Fibroblast of pulmonary artery (primary cell): ENCODE measurements around the gene PGLYRP4.

Source experiments
- DNase-seq: peaks from one replicate; pipeline ENCODE4 v3.0.0-alpha.2; 2010; ENCODE audit warnings: low read depth
- H3K4me3 ChIP-seq: replicated peaks from 2 replicates; pipeline ENCODE4 v1.5.1; 2011; ENCODE audit warnings: low read depth, mild to moderate bottlenecking, control low read depth, low read length, moderate library complexity
- TF ChIP-seq, protein P1 (sequence below): IDR thresholded peaks from 2 replicates; pipeline ENCODE4 v1.5.1; 2011; ENCODE audit warnings: mild to moderate bottlenecking, control low read depth, low read length, inconsistent platforms; ENCODE audit errors: missing control alignments

The PGLYRP4 gene

DNA sequence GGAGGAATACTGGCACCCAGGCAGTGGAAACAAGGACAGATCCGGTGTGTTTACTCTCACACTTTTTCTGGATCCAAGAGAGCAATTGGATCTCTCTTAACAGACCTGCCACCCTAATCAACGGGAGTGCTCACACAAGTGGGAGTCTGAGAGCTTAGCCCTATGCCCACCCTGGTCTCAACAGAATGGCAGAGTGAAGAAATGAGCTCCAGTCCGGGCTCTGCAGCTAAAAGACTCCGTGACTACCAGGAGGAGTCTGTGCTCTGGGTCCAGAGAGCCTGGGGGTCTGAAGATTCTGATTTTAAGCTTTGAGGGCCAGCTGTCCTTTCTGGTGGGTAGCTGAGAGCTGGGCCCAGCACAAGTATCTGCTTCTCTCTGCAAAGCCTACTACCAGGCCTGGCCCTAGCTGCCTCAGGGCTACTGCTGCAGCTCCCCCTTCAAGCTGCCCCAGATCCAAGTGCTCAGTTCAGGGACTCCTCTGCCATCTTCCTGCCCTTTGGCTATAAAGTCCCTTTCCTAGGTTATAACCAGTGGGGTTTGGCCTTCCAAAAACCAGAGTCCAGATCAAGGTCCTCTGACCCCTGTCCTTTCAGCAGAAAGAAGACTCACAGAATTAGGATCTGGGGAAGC is 13.0 kb upstream of the PGLYRP4 start:
- DNase-seq = no peak
- TF ChIP-seq, protein P1, sequence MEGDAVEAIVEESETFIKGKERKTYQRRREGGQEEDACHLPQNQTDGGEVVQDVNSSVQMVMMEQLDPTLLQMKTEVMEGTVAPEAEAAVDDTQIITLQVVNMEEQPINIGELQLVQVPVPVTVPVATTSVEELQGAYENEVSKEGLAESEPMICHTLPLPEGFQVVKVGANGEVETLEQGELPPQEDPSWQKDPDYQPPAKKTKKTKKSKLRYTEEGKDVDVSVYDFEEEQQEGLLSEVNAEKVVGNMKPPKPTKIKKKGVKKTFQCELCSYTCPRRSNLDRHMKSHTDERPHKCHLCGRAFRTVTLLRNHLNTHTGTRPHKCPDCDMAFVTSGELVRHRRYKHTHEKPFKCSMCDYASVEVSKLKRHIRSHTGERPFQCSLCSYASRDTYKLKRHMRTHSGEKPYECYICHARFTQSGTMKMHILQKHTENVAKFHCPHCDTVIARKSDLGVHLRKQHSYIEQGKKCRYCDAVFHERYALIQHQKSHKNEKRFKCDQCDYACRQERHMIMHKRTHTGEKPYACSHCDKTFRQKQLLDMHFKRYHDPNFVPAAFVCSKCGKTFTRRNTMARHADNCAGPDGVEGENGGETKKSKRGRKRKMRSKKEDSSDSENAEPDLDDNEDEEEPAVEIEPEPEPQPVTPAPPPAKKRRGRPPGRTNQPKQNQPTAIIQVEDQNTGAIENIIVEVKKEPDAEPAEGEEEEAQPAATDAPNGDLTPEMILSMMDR = no peak
- no peak overlapping the region for H3K4me3 ChIP-seq

DNA sequence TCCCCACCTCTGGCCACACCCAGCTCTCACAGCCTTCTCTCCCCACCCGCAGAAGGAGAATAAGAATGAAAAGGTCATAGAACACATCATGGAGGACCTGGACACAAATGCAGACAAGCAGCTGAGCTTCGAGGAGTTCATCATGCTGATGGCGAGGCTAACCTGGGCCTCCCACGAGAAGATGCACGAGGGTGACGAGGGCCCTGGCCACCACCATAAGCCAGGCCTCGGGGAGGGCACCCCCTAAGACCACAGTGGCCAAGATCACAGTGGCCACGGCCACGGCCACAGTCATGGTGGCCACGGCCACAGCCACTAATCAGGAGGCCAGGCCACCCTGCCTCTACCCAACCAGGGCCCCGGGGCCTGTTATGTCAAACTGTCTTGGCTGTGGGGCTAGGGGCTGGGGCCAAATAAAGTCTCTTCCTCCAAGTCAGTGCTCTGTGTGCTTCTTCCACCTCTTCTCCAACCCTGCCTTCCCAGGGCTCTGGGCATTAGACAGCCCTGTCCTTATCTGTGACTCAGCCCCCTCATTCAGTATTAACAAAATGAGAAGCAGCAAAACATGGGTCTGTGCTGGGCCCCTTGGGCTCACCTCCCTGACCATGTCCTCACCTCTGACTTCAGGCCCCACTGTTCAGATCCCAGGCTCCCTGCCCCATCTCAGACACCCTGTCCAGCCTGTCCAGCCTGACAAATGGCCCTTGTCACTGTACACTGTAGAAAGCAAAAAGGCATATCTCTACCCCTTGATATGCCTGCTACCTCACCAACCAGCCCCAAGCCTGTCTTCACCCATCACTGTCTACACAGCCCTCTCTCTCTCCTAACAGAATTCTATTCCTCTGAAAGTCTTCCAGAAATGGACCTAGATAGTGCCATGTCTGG is 12.2 kb upstream of the PGLYRP4 start:
- no peak overlapping the region for H3K4me3 ChIP-seq
- TF ChIP-seq, protein P1 = no peak
- no peak for DNase-seq

DNA sequence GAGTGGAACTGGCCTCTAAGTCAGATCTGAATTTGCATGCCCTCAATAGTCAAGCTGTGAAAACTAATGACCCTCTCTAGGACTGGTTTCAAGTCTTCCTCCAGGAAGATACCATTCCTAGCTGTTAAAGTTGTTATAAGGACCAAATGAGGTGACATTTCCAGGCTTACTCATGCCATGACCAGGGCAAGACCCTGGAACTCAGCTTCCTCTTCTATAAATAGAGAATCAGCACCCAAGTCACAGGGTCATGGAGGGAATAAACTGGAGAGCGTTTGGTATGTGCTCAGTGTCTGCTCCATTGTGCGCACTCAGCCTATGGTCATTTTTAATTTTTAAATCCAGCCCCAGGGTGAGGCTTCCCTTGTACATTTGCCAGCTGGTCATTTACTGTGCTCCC is 11.5 kb upstream of the PGLYRP4 start:
- TF ChIP-seq, protein P1 = no peak
- no peak for DNase-seq
- no peak overlapping the region for H3K4me3 ChIP-seq

DNA sequence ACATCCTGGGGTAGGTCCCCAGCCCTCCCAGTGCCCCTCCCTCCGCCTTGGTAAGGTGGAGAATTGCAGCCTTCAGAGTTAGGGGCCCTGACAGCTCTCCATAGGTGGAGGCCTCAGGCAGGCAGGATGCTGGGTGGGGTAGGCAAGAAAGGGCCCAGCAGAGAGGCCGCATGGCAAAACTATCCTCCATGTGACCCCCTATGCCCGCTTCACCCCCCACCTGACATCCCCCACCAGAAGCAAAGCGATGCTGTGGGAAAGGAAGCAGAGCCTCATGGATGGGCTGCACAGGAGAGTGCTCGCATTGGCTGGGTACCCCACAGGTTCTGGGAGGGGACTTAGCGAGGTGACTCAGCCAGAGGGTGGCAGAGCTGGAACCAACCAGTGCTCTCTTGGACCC is 10.6 kb upstream of the PGLYRP4 start:
- no peak overlapping the region for H3K4me3 ChIP-seq
- TF ChIP-seq, protein P1 = no peak
- no peak for DNase-seq

DNA sequence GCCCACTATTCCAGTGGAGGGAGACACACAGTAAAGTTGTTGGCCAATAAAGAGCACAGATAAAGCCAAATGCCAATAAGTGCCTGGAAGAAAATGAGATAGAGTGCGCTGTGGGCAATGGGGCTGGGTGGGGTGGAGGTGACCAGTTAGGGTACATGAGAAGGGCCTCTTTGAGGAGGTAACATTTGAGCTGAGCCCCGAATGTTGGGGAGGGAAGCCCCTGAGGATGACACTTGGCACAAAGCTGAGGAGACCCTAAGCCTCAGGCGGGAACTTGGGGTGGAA is 10.0 kb upstream of the PGLYRP4 start:
- DNase-seq = no peak
- TF ChIP-seq, protein P1 = no peak
- no peak overlapping the region for H3K4me3 ChIP-seq

DNA sequence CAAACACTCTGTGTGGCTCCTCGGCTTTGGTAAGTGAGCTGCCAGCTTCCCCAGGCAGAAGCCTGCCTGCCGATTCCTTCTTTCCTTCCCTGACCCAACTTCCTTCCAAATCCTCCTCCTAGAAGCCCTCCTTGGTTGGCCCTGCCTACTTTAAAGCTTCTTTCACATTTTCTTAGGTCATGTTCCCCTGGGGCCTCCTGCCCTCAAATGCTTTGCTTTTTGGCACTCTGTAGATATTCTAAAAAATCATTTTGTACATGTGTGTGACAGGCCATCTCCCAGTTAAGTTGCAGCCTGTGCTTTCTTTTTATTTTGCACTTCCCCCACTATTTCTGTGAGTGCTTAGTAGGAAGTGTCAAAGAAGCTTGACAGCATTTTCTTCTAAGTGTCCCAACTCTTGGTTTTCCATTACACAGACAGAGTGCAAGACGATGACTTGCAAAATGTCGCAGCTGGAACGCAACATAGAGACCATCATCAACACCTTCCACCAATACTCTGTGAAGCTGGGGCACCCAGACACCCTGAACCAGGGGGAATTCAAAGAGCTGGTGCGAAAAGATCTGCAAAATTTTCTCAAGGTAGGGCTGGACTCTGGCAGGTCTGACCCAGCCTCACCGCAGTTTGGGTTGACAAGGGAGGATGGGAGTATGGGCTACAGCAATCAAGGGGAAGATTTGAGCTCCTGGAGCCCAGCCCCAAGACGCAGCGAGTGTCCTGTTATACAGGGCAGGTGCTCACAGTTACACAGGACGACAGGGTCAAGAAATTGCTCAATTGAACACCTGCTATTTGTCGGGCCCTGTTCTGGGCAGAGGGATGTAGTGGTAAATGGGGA is 9.4 kb upstream of the PGLYRP4 start, which contains the start of gene S100A9:
Gene S100A9 (plus strand): TSS at position 2 of the 838 bp plus-strand sequence. CDS start 430 bp downstream, at position 432.
- H3K4me3 ChIP-seq = no peak within 1 kb of the TSS
- TF ChIP-seq, protein P1 = no peak
- no peak for DNase-seq
